IMR-90 (cell line): Measurements from ENCODE around the gene GABRR1. TPM values are rescaled to one million over a fixed set of nuclear protein-coding genes. Genes with fewer than 3 reads are reported as not detected.

Experiments
- ATAC-seq: fragments of 200-7000 bp; cut with Tn5 transposase; 2 replicates; pipeline ENCODE4 v1.9.1; 2020; ENCODE audit warnings: low read depth, mild to moderate bottlenecking, moderate library complexity
- BruUV-seq: library from RNA; stranded (reverse); fragments of 400-500 nt; replicated peaks from 2 replicates; lab custom pipeline; 2021; lab: Mats Ljungman, UMichigan
- CTCF ChIA-PET: fragments of 300-600 bp; formaldehyde crosslinking; extraction: SDS; loops from one replicate; lab custom pipeline; 2021; ENCODE audit warnings: antibody characterized with exemption; lab: Yijun Ruan, JAX
- POLR2A ChIA-PET: fragments of 300-600 bp; sonication (Branson Sonifier 250); formaldehyde crosslinking; loops from one replicate; lab custom pipeline; 2022; ENCODE audit warnings: antibody characterized with exemption; ENCODE audit not compliant: unreplicated experiment; lab: Charles Lee
- DNase-seq: peaks from one replicate; pipeline ENCODE4 v3.0.0; 2013
- H2AFZ ChIP-seq: replicated peaks from 2 replicates; pipeline ENCODE3; 2013; ENCODE audit warnings: low read length, mild to moderate bottlenecking; ENCODE audit not compliant: poor library complexity
- H2AK5ac ChIP-seq: 2 replicates; pipeline ENCODE4 v1.6.1; 2013; ENCODE audit warnings: low read depth, low read length, inconsistent platforms
- H2AK9ac ChIP-seq: replicated peaks from 2 replicates; pipeline ENCODE3; 2013; ENCODE audit warnings: mild to moderate bottlenecking, low read depth, low read length, moderate library complexity; ENCODE audit not compliant: poor library complexity
- H2BK120ac ChIP-seq: 2 replicates; pipeline ENCODE4 v1.6.1; 2013; ENCODE audit warnings: low read depth, low read length, inconsistent platforms
- H2BK15ac ChIP-seq: 3 replicates; pipeline ENCODE4 v1.6.1; 2013; ENCODE audit warnings: low read depth, low read length, inconsistent platforms
- H2BK20ac ChIP-seq: 2 replicates; pipeline ENCODE4 v1.6.1; 2013; ENCODE audit warnings: low read depth, mild to moderate bottlenecking, inconsistent platforms, low read length, moderate library complexity
- H2BK5ac ChIP-seq: 2 replicates; pipeline ENCODE4 v1.6.1; 2013; ENCODE audit warnings: mild to moderate bottlenecking, low read depth, low read length, inconsistent platforms; ENCODE audit not compliant: poor library complexity, severe bottlenecking
- H3K14ac ChIP-seq: replicated peaks from 2 replicates; pipeline ENCODE4 v1.6.1; 2013; ENCODE audit warnings: low read depth, low read length, inconsistent platforms
- H3K18ac ChIP-seq: 2 replicates; pipeline ENCODE4 v1.6.1; 2013; ENCODE audit warnings: low read depth, low read length, control low read depth
- H3K23ac ChIP-seq: 2 replicates; pipeline ENCODE4 v1.6.1; 2013; ENCODE audit warnings: low read depth, low read length, inconsistent platforms
- H3K27ac ChIP-seq: 2 replicates; pipeline ENCODE4 v1.5.1; 2013; ENCODE audit warnings: mild to moderate bottlenecking, control low read depth, low read length; ENCODE audit not compliant: insufficient read depth
- H3K27me3 ChIP-seq: 2 replicates; pipeline ENCODE4 v1.6.1; 2013; ENCODE audit warnings: low read length; ENCODE audit not compliant: control insufficient read depth, insufficient read depth
- H3K36me3 ChIP-seq: 2 replicates; pipeline ENCODE4 v1.6.1; 2013; ENCODE audit warnings: low read length, mixed read lengths; ENCODE audit not compliant: control insufficient read depth, insufficient read depth
- H3K4ac ChIP-seq: 2 replicates; pipeline ENCODE4 v1.6.1; 2013; ENCODE audit warnings: low read depth, low read length, inconsistent platforms
- H3K4me1 ChIP-seq: 2 replicates; pipeline ENCODE4 v1.6.1; 2013; ENCODE audit warnings: low read length, mixed read lengths; ENCODE audit not compliant: control insufficient read depth, insufficient read depth
- H3K4me2 ChIP-seq: 2 replicates; pipeline ENCODE4 v1.6.1; 2013; ENCODE audit warnings: low read depth, mild to moderate bottlenecking, control low read depth, low read length, moderate library complexity
- H3K4me3 ChIP-seq: 2 replicates; pipeline ENCODE4 v1.5.1; 2013; ENCODE audit warnings: low read depth, mild to moderate bottlenecking, control low read depth, low read length, moderate library complexity; ENCODE audit not compliant: insufficient read depth
- H3K56ac ChIP-seq: 2 replicates; pipeline ENCODE4 v1.6.1; 2013; ENCODE audit warnings: low read length, inconsistent platforms; ENCODE audit not compliant: insufficient read depth; ENCODE audit errors: extremely low read depth
- H3K79me1 ChIP-seq, 2 experiments: 2 replicates each; pipeline ENCODE4 v1.6.1; 2013; ENCODE audit warnings: low read length in 2 of 2, inconsistent platforms in 1 of 2, low read depth in 1 of 2
- H3K9ac ChIP-seq: 2 replicates; pipeline ENCODE4 v1.6.1; 2013; ENCODE audit warnings: low read depth, low read length, control low read depth
- H3K9me1 ChIP-seq: 2 replicates; pipeline ENCODE4 v1.6.1; 2013; ENCODE audit warnings: low read length, inconsistent platforms; ENCODE audit not compliant: insufficient read depth
- H3K9me3 ChIP-seq: 2 replicates; pipeline ENCODE4 v1.6.1; 2013; ENCODE audit warnings: low read length; ENCODE audit not compliant: control insufficient read depth, insufficient read depth
- H4K20me1 ChIP-seq: 2 replicates; pipeline ENCODE4 v1.6.1; 2013; ENCODE audit warnings: low read length, inconsistent platforms; ENCODE audit not compliant: insufficient read depth
- H4K5ac ChIP-seq: 2 replicates; pipeline ENCODE4 v1.6.1; 2013; ENCODE audit warnings: mild to moderate bottlenecking, low read depth, low read length, control low read depth
- H4K8ac ChIP-seq, 2 experiments: 2 replicates each; pipeline ENCODE4 v1.6.1; 2013; ENCODE audit warnings: low read depth in 2 of 2, low read length in 2 of 2, control low read depth in 1 of 2, inconsistent platforms in 1 of 2
- H4K91ac ChIP-seq: 2 replicates; pipeline ENCODE4 v1.6.1; 2013; ENCODE audit warnings: low read depth, low read length, inconsistent platforms; ENCODE audit not compliant: insufficient read depth
- CHD1 ChIP-seq: IDR thresholded peaks from 2 replicates; pipeline ENCODE4 v1.6.1; 2012; ENCODE audit warnings: low read depth, low read length, improper control_type of control experiment
- MAFK ChIP-seq: IDR thresholded peaks from 2 replicates; pipeline ENCODE4 v1.6.1; 2012; ENCODE audit warnings: low read depth, low read length, improper control_type of control experiment
- MXI1 ChIP-seq: IDR thresholded peaks from 2 replicates; pipeline ENCODE4 v1.6.1; 2012; ENCODE audit warnings: low read depth, mild to moderate bottlenecking, low read length, moderate library complexity, borderline replicate concordance
- NFE2L2 ChIP-seq: fragments of 150-350 bp; IDR thresholded peaks from 2 replicates; pipeline ENCODE4 v1.6.1; 2016; ENCODE audit warnings: low read depth, mild to moderate bottlenecking, low read length
- POLR2A ChIP-seq: IDR thresholded peaks from 2 replicates; pipeline ENCODE4 v1.6.1; 2012; ENCODE audit warnings: mild to moderate bottlenecking, low read depth, low read length
- SMC3 ChIP-seq: fragments of 150-350 bp; IDR thresholded peaks from 2 replicates; pipeline ENCODE4 v1.6.1; 2016; ENCODE audit warnings: low read depth, mild to moderate bottlenecking, antibody characterized with exemption, low read length, moderate library complexity
- WGBS, 2 experiments: methylation state at CpG; one replicate each; pipeline versions ENCODE4 v1.1.5 to v1.1.7; 2013; ENCODE audit warnings: missing lambda C conversion rate in 2 of 2; ENCODE audit not compliant: insufficient read length in 1 of 2; ENCODE audit errors: extremely low coverage in 2 of 2; 5-methylcytosine and 5-hydroxymethylcytosine counted together
- dilution Hi-C: fragments of 300-500 bp; cut with HindIII; formaldehyde crosslinking; loops from one replicate; pipeline ENCODE4 v1.14.3; 2018; ENCODE audit warnings: low sequenced_read_pairs; ENCODE audit not compliant: unreplicated experiment
- in situ Hi-C: fragments of 300-500 bp; cut with MboI; formaldehyde crosslinking; loops from 3 replicates; pipeline ENCODE4 v1.14.3; 2019; ENCODE audit warnings: low sequenced_read_pairs, inconsistent platforms, mixed read lengths
- intact Hi-C: fragments of 100-400 bp; cut with micrococcal nuclease; formaldehyde crosslinking; loops from 2 replicates; pipeline ENCODE4 v1.10.0; 2022
- polyA plus RNA-seq, 3 experiments: library from polyadenylated mRNA; depleted of rRNA; stranded (reverse); fragments of >200 nt; gene quantifications; 2 replicates each; pipeline ENCODE4 v1.2.3, GENCODE V29; 2012; ENCODE audit warnings: low replicate concordance in 1 of 3
- total RNA-seq: library from RNA; depleted of rRNA; stranded (reverse); fragments of >200 nt; gene quantifications from 2 replicates; pipeline ENCODE4 v1.2.3, GENCODE V29; 2012
- TF ChIP-seq, protein P1 (sequence below): conservative IDR thresholded peaks from 2 replicates; pipeline ENCODE4 v1.5.1; 2012; ENCODE audit warnings: mild to moderate bottlenecking, low read depth, low read length, improper control_type of control experiment

GABRR1 gene
- total and polyA plus RNA-seq, 2 of the 4 experiments (the other 2 are of a cell fraction), result not detected

GRCh38 chr6:89138173-89138572, 79.0 kb downstream of the GABRR1 start:
- ATAC-seq, result no peak
- ChIA-PET POLR2A (no interaction called here), CTCF (no interaction called here)
- Histone ChIP-seq H3K18ac (no peak overlapping the region), H4K8ac (no peak overlapping the region), H2BK5ac (no peak overlapping the region), H2AK5ac (no peak overlapping the region), H4K91ac (no peak overlapping the region), H3K36me3 (no peaks in the 10 kb centered on the region), H3K9me1 (peaks cover 7% of the 10 kb centered on the region), H3K23ac (peak overlapping the region; percentile 49; the same call in 1 of the 2 replicates), H2BK120ac (no peak overlapping the region), H3K4me2 (no peak overlapping the region), H3K27me3 (no peaks in the 10 kb centered on the region), H3K56ac (no peak overlapping the region), H3K79me1 (no peaks in the 10 kb centered on the region), H2BK20ac (no peak overlapping the region), H3K4me3 (no peak overlapping the region), H4K20me1 (no peaks in the 10 kb centered on the region), H3K9me3 (no peaks in the 10 kb centered on the region), H2AK9ac (no peak overlapping the region), H3K4me1 (peaks cover 12% of the 10 kb centered on the region), H3K27ac (no peak overlapping the region), H2BK15ac (no peak overlapping the region), H3K14ac (no peak overlapping the region), H3K9ac (no peak overlapping the region), H3K4ac (no peak overlapping the region), H4K5ac (no peak overlapping the region), H2AFZ (no peak overlapping the region)
- dilution Hi-C loops, result no loop called here
- BruUV-seq, result no TSS peak
- no peak for DNase-seq
- TF ChIP-seq CHD1 (no peak), SMC3 (no peak), MXI1 (no peak), MAFK (no peak), POLR2A (no peak), NFE2L2 (no peak)
- TF ChIP-seq, protein P1, sequence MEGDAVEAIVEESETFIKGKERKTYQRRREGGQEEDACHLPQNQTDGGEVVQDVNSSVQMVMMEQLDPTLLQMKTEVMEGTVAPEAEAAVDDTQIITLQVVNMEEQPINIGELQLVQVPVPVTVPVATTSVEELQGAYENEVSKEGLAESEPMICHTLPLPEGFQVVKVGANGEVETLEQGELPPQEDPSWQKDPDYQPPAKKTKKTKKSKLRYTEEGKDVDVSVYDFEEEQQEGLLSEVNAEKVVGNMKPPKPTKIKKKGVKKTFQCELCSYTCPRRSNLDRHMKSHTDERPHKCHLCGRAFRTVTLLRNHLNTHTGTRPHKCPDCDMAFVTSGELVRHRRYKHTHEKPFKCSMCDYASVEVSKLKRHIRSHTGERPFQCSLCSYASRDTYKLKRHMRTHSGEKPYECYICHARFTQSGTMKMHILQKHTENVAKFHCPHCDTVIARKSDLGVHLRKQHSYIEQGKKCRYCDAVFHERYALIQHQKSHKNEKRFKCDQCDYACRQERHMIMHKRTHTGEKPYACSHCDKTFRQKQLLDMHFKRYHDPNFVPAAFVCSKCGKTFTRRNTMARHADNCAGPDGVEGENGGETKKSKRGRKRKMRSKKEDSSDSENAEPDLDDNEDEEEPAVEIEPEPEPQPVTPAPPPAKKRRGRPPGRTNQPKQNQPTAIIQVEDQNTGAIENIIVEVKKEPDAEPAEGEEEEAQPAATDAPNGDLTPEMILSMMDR, result no peak
- in situ Hi-C loops, result loop anchor here (25.0 kb wide), 1 partner anchor 224 kb away; the partner anchor contains the start of gene UBE2J1
- no CpG with 5 or more reads among the region's 2 CpGs for WGBS, 2 experiments
- intact Hi-C loops, result no loop called here
